GM12864 (cell line): ENCODE results near the gene LPP.

Source experiments
- DNase-seq: peaks from one replicate; pipeline ENCODE4 v3.0.0-alpha.2; 2011; ENCODE audit warnings: low read depth
- H3K4me3 ChIP-seq: 2 replicates; pipeline ENCODE4 v1.5.1; 2011; ENCODE audit warnings: mild to moderate bottlenecking, low read depth, low read length, control low read depth
- TF ChIP-seq, protein P1 (sequence below): IDR thresholded peaks from 2 replicates; pipeline ENCODE4 v1.5.1; 2011; ENCODE audit warnings: low read depth, mild to moderate bottlenecking, moderate library complexity, low read length, control low read depth, inconsistent platforms; ENCODE audit errors: missing control alignments

LPP gene

DNA sequence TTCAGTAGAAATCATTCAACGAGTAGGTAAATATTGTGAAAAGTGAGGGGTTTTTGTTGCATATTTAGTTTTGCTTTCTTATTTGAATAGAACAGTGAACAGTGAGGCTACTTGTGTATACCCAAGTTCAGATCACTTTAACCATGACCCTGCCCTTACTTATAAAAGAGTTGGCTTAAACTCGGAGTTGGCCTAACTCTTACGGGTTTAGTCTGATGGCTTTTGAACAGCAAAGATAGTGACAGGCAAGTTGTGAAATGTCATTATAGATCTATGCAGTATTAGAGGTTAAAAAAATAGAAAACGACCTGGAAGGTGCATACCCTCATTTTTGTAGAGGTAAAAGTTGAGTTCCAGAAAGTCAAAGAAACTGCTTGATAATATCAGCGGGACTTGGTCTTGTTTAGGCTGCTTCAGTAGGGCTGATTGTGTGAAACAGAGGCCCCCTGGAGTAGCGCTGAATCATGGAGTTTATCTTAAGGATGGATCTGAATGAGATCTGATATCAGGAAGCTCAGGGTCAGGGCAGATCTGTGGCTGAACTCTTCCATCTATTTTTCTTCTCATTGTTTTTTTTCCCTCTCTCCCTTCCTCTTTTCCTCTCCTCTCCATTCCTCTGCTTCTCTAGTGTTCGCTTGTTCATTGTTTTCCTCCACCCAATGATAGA, 359.8 kb downstream of the LPP start:
- TF ChIP-seq, protein P1, sequence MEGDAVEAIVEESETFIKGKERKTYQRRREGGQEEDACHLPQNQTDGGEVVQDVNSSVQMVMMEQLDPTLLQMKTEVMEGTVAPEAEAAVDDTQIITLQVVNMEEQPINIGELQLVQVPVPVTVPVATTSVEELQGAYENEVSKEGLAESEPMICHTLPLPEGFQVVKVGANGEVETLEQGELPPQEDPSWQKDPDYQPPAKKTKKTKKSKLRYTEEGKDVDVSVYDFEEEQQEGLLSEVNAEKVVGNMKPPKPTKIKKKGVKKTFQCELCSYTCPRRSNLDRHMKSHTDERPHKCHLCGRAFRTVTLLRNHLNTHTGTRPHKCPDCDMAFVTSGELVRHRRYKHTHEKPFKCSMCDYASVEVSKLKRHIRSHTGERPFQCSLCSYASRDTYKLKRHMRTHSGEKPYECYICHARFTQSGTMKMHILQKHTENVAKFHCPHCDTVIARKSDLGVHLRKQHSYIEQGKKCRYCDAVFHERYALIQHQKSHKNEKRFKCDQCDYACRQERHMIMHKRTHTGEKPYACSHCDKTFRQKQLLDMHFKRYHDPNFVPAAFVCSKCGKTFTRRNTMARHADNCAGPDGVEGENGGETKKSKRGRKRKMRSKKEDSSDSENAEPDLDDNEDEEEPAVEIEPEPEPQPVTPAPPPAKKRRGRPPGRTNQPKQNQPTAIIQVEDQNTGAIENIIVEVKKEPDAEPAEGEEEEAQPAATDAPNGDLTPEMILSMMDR: no peak
- no peak for DNase-seq
- H3K4me3 ChIP-seq: no peak overlapping the region

DNA sequence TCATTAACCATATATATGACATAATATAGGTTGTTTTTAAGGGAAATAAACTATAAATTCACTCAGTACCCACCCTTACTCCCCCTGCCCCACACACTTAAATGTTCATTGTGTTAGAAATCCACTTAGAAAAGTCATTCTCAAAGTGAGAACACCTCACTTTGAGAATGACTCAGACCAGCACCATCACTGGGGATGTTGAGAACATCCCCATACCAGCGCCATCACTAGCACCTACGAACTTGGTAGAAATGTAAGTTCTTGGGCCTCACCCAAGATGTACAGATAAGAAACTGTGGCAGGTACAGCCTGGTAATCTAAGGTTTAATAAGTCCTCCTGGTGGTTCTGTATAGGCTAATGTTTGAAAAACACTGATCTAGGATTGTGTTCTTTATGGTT, 362.6 kb downstream of the LPP start:
- TF ChIP-seq, protein P1: no peak
- no peak for DNase-seq
- H3K4me3 ChIP-seq: no peak overlapping the region

DNA sequence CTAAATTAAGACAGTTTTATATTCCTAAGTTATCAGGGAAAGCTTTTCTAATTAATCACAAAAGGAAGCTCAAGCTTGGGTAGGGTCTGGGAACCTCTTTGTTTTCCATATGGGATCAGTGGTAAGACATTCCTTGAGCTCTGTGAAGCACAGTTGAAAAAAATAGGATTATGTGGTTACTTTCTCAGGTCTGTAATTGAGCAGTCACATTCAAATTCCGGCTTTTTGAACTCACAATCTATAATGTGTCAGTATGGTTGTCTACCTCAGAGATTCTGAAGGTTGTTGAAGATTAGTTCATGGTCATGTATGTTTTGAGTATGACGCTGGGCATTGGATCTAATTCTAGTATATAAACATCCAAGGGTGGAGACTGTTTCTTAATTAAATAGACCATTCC, 364.5 kb downstream of the LPP start:
- no peak overlapping the region for H3K4me3 ChIP-seq
- no peak for DNase-seq

DNA sequence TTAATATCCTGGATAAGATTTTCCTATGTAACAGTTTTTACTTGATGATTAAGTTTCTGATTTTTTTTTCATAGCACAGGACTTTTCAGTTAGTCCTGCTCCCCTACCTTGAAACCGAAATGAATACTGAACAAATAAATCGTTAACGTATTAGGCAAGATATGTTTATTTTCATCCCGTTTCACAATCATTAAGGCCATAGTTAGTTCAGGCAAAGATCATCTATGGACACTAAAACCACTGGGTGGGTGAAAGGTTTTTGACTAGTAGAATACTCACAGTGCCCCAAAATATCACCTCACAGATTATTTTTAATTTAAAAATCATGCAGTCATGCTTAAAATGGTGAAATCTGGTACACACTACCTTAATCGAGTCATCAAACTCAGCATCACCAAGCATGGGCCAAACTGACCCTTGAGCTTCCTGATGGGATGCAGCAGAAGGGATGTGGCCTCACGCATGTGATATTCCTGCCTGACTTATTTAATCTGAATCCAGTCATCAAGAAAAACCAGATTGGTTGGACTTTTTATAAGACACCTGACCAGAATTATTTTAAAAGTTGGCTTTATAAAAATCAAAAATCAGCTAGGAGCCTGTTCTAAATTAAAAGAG, 365.0 kb downstream of the LPP start:
- no peak overlapping the region for H3K4me3 ChIP-seq
- TF ChIP-seq, protein P1: no peak
- no peak for DNase-seq

More for the DNA sequence above, 364.5 kb downstream of the LPP start:
- TF ChIP-seq, protein P1: no peak

DNA sequence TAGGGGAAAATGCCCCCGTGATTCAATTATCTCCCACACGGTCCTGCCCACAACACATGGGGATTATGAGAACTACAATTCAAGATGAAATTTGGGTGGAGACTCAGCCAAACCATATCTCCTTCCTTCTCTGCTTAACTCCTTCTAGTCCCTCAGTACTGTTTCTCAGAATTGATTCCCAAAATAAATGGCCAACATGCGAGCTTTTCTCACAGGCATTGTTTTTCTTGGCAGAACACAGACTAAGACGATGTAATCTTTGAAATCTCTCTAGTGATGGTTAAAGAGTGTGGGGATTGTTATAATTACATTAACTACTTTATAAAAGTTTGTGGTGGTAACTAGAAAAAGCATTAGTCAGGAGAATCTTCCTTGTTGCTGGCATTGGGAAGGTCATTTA, 366.5 kb downstream of the LPP start:
- no peak for DNase-seq
- H3K4me3 ChIP-seq: no peak overlapping the region
- TF ChIP-seq, protein P1: no peak

DNA sequence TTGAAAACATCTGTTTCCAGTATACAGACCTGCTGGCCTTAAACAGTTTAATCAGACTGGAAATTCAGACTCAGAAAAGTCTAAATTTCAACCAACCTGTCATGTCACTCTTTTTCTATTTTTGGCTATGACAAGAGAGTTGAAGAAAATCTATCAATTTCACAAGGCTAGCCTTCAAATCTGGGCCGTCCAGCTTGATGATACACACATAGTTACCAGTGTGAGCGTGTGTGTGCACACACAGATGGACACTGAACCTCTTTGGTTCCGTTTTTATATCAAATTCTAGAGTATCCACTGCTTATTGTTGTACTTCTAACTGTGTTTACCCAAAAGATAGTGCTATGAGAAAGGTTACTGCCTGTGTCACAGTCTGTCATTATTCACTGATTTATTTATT, 368.2 kb downstream of the LPP start:
- DNase-seq: no peak
- H3K4me3 ChIP-seq: no peak overlapping the region
- TF ChIP-seq, protein P1: no peak

DNA sequence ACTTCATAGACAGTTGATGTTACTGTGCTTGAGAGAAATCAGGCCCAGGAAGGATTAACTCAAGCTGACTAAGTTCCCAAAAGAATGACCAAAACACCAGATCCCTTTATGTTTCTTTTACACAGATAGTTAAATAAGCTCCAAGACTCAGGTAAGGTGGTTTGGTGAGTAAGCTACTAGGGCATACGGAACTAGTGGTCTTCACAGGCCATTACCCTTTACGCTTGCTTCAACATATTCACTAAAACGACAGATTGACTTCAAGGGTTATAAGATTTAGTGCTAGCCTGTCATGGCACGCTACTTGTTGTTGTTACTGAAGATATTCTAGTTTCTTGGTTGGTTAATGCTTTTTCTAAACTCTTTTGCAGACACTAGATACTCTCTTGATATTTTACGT, 369.3 kb downstream of the LPP start:
- TF ChIP-seq, protein P1: no peak
- DNase-seq: no peak
- no peak overlapping the region for H3K4me3 ChIP-seq
